GM19193 (cell line): Measurements from ENCODE around the gene TFAM.

Source experiments
- POLR2A ChIP-seq: IDR thresholded peaks from 4 replicates; pipeline ENCODE4 v1.6.1; 2011; ENCODE audit not compliant: insufficient read depth, insufficient read length; ENCODE audit errors: extremely low read depth

The TFAM gene

DNA sequence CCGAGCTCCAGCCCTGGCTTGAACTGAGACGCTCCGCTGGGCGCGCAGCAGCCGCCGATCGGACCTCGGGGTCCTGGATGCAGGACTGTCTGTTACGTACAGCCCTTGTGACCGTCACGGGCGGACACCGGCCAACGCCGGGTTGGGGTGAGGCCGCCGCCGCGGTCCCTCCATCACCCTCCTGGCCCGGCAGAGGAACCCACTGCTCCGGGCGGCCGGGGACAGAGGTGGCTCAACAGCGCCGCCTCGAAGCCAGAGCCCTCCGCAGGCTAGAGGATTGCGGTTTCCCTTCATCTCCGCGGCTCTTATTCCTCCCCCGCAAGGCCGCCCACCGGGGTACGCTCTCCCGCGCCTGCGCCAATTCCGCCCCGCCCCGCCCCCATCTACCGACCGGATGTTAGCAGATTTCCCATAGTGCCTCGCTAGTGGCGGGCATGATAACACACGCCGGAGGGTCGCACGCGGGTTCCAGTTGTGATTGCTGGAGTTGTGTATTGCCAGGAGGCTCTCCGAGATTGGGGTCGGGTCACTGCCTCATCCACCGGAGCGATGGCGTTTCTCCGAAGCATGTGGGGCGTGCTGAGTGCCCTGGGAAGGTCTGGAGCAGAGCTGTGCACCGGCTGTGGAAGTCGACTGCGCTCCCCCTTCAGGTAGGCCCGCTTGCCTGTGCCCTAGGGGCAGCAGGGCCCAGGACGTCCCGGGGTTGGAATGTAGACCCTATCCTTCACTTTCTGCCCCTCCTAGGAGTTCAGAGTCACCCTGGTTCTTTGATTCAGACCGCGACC, at the start of gene TFAM:
TSS of gene TFAM (plus strand) at position 412 of the 785 bp plus-strand sequence. CDS start at position 550, 138 bp downstream.
- peak; percentile 97 for TF ChIP-seq POLR2A

DNA sequence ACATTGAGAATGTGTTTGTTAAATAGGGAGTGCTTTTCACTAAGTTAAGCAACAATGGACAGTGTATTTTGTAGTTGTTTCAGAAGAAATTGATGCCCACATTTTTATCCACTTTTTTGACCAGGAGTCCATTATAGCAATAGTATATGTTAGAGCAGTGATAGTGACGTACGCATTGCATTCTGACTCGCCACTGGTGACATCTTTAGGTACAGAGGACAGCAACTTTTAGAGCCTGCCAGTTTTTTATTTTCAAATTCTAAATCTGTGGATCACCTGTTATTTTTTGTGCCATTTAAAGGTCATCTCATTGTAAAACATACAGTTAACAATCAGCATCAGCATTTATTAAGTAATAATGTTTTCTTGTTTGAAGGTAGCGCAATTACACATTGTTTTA, 49.0 kb upstream of the TFAM start:
- no peak for TF ChIP-seq POLR2A

DNA sequence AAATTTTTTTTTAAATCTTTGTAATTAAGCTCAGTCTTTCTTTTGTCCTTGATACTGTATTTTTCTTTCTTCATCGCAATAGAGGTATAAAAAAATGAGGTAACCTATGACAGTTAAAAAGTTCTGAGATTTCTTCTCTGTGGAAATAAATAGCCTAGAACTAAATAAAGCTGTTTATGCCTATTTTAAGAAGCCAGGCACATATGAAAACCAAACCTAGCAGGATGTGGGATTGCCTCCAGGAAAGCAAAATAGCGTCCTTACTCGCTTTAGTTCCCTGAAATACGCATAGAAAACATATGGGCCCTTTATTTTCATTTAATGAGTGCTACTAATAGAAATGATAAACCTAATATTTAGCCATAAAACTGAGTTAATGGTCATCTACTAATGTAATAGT, 43.8 kb upstream of the TFAM start:
- TF ChIP-seq POLR2A, result no peak

DNA sequence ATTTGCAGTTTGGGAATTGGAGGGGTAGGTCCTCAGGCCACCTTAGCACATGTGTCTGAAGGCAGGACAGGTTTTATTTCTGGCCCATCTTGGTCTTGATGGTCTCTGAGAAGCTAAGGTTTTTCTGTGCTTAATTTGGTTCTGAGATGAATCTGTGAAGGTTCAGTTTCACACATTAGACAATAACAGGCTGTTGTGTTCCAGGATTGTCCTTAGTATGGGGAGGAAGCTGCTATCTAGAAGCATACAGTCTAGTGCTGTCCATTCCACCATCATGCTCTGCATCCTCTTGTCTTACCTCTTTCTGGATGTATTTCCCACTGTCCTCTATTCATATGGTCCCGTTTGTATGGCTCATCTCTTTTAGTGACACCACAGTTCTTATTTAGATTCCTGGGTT, 43.3 kb upstream of the TFAM start:
- no peak for TF ChIP-seq POLR2A

DNA sequence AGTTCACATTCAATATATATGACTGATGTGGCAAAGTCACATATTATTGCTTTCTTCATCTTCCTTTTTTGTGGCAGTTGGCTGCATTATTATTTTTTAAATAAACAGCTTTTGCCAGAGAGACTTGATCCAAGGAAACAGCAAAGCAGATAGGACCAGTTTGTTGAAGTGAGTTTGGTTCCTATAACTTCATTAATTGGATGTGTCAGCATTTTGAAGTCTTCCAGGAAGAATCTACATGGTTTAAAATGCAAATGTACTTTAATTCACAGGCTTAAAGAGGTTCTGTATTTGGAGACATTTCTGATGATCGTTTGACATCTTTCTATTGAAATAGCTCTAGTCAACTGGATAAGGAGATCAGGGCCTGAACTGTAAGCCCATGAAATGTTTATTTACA, 37.2 kb upstream of the TFAM start:
- no peak for TF ChIP-seq POLR2A

DNA sequence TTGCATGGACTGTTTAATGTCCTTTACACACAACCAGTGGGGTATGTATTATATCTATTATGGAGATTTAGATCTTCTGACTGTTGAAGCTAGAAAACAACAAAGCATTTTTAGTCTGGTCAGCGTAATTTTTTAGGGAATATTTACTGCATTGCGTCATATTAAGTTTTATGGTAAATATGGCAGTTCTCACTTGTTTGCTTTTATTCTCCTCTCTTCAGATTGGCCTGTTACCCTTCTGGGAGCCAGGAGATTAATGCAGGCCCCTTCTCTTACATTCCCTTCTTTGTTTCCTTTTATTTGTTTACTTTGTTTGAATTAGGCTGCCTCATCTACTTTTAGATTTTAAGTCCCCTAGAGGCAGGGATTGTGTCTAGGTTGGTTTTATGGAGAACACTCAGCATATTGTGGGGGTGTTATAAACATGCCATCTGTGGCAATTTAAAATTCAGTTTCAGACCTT, 36.6 kb upstream of the TFAM start:
- TF ChIP-seq POLR2A, result no peak

DNA sequence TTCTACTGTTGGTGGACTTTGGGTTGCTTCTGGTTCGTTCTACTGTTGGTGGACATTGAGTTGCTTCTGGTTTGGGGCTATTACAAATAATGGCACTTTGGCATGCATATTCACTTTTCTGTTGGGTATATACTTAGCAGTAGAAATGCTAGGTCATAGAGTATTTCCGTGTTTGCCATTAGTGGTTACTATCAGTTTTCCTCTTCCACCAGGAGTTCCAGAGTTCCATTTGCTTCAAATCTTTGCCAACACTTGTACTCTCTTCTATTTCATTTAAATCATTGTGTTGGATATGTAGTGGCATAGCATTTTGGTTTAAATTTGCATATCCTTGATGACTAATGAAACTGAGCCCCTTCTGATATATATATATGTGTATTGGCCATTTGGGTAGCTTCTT, 35.2 kb upstream of the TFAM start:
- TF ChIP-seq POLR2A, result no peak

DNA sequence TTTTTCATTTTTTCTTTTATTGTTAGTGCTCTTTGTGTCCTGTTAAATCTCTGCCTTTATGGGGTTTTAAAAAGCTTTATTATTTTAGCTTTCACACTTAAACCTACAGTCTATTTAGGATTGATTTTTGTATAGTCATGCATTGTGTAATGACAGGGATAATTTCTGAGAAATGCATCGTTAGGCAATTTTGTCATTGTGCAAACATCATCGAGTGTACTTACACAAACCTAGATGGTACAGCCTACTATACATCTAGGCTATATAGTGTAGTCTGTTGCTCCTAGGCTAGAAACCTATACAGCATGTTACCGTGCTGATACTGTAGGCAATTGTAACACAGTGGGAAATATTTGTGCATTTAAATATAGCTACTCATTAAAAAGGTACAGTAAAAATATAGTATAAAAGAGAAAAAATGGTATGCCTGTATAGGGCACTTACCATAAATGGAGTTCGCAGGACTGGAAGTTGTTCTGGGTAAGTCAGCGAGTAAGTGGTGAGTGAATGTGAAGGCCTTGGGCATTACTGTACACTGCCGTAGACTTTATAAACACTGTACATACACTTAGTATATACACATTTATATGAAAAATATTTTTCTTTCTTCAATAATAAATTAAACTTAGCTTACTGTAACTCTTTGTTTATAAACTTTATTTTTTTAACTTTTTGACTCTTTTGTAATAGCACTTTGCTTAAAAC, 34.4 kb upstream of the TFAM start:
- TF ChIP-seq POLR2A, result no peak

DNA sequence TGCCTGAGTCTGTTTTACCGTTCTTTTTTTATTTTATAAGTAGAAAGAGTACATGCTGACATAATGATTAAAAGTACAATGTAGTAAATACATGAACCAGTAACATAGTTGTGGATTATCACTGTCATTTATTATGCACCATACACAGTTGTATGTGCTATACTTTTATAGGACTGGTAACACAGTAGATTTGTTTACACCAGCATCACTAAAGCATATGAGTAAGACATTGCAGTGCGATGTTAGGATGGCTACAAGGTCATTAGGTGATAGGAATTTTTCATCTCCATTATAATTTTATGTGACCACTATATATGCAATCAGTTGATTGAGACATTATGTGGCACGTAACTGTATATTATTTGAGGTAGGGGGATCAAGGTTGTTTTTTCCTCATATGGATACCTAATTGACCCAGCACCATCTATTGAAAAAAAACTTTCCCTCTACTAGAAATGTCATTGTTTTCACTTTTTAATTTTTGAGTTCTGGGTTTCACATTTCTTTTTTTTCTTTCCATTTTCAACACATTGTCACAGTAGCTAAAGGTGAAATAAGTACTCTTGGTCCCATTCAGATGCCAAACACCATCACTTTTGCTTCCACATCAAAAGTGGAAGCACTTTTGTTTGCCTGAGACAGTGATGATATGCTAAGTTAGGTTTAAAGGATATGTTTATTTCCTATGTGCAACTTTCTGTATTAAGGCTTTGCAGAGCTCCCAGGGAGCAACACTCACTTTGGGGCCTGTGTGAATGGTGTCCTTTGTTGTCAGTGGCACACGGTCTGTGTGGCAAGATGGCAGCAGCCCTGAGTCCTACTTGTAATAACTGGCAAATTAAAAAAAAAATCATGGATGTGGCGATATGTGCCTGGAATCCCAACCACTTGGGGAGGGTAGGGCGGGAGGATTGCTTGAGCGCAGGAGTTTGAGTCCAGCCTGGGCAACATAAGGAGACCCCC, 33.3 kb upstream of the TFAM start:
- no peak for TF ChIP-seq POLR2A

DNA sequence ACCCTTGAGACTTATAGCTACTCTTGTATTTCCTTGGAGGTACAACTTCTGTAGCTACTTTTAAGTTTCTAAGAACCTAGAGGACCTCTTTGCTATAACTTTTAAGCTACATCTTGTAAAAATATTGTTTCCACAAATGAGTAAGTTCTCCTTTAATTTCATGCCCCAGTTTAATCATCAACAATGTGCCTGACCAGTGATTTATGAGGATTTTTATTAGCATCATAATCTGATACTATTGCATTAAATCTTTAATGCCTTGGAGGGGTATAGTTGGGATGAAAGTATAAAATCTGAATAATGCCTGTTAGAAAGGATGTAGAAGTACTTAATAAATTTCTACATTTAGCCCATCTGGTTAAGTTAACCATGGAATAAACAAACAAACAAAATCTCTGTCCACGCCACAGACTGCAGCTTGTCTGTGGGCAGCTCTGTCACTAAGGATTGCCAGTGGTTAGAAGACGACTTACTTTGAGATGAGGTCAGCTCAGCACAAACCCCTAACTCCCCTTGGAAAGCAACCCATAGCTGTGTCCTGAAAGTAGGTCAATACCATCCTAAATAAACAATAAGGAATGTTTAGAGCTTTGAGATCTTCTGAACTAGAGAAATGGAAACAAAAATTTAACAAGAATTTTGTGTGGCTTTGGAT, 32.1 kb upstream of the TFAM start:
- no peak for TF ChIP-seq POLR2A

DNA sequence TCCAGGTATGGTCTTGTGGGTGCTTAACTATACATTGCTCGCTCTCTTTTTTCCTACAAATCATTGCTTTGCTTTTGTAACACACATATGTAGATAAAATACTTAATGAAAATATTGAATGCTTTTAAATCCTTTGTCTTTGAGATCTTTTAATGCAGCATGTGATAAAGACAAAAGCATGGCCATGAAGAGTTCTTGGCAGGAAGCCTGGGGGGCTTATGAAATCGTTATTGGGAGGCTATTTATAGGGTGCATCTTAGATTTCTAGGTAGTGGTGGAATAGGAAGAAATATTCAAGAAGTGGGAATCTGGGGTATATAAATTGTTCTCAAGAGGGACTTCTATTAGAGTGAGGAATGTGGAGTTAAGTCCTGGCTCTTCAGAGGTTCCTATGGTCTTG, 28.5 kb upstream of the TFAM start:
- TF ChIP-seq POLR2A, result no peak

DNA sequence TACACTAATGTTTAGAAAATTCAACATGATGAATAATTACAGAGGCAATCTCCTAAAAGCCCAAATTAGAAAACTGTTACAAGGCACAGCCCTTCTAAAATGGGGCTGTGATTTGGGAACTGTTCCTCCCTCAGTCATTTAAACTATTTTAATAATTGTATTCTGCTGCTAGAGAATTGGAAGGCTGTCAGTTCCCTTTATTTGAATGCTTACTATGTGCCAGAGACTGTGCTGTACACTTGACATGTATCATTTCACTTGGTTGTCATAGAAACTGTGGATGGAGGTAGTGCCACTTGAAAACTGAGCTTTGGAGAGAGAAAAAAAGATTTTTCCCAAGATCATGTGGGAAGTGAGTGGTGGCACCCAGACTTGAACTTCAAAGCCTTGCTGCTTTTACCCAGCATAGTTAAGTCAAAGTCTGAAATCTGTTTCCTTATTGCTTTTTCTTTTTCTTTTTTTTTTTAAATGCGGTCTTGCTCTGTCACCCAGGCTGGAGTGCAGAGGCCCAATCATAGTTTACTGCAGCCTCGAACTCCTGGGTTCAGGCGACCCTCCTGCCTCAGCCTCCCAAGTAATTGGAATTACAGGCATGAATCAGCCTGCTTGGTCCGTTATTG, 26.8 kb upstream of the TFAM start:
- no peak for TF ChIP-seq POLR2A

DNA sequence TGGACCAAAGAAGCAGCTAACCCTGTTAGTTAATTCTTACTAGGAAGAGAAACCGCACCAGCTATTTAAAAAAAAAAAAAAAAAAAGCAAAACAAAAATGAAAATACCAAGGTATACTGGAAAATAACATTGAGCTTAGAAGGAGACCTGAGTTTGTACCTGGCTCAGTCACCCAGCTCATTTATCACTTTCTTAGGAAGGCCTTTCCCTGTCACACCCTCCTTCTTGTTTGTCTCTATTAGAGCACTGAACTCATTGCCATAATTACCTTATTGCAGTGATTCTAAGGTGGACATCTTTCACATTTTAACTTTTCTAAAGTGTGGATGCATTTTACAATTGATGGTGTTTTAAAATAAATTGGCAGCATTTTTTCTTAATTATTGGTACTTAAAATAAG, 26.3 kb upstream of the TFAM start:
- TF ChIP-seq POLR2A, result no peak

DNA sequence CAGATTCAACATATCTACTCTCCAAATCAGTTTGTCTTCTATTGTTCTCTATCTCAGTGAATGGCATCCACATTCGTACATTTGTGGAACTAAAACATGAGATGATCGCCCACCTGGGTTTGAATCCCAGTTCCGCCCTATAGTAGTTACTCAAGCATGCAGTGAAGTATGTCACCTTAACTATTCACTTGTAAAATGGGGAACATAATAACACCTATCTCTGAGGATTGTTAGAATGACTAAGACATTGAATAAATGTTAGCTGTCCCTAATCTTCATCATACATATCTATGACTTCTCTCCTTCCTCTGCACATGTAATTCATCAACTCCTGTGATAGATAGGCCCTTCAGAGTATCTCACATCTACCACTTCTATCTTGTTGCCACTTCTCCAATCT, 25.7 kb upstream of the TFAM start:
- no peak for TF ChIP-seq POLR2A
